Tibial nerve (tissue), 4 donors: ENCODE data around the gene OR5D18.

Source experiments
- EP300 ChIP-seq, 2 donors: sonication (generic); formaldehyde crosslinking; IDR thresholded peaks; one replicate each; pipeline ENCODE4 v1.6.1; 2017; ENCODE audit warnings: antibody characterized with exemption in 2 of 2, mild to moderate bottlenecking in 1 of 2
- TF ChIP-seq, protein P1 (sequence below), 5 experiments: fragments of 200-600 bp in 3 of 5; fragments of 450-650 bp in 2 of 5; sonication (generic) in 3 of 5; IDR thresholded peaks; one replicate each; pipeline ENCODE4 v1.5.1; 2016 to 2019; ENCODE audit warnings: antibody characterized with exemption in 5 of 5, mild to moderate bottlenecking in 3 of 5, moderate library complexity in 2 of 5

DNA sequence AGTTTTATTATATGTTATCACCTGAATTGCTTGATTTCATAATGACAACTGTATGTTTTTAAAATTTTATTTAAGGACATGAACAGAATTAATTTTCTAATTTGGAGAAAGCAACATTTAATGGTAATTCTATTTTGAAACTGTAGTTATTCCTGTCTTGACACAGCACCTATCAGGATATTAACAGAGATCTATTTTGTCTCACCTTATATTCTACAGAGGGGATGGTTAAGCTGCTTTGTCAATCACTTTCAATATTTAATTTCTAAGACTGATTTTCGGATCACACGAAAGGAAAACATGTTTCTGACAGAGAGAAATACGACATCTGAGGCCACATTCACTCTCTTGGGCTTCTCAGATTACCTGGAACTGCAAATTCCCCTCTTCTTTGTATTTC is 19.0 kb downstream of the OR5D18 start, which contains the start of gene OR5D16:
- no peak for TF ChIP-seq EP300 (IDR thresholded peaks at IDR 0.05)
- TF ChIP-seq, protein P1, sequence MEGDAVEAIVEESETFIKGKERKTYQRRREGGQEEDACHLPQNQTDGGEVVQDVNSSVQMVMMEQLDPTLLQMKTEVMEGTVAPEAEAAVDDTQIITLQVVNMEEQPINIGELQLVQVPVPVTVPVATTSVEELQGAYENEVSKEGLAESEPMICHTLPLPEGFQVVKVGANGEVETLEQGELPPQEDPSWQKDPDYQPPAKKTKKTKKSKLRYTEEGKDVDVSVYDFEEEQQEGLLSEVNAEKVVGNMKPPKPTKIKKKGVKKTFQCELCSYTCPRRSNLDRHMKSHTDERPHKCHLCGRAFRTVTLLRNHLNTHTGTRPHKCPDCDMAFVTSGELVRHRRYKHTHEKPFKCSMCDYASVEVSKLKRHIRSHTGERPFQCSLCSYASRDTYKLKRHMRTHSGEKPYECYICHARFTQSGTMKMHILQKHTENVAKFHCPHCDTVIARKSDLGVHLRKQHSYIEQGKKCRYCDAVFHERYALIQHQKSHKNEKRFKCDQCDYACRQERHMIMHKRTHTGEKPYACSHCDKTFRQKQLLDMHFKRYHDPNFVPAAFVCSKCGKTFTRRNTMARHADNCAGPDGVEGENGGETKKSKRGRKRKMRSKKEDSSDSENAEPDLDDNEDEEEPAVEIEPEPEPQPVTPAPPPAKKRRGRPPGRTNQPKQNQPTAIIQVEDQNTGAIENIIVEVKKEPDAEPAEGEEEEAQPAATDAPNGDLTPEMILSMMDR (IDR thresholded peaks at IDR 0.05): no peak
